ENCODE measurements around the gene SEMA6A.

SEMA6A gene

GRCh38 chr5:116428966-116429365 lies 145.7 kb downstream of the SEMA6A start:
- H3K27ac ChIP-seq = no peak overlapping the region
- no peak for TF ChIP-seq CTCF (conservative IDR thresholded peaks at IDR 0.05)

GRCh38 chr5:116428413-116428812 lies 146.2 kb downstream of the SEMA6A start:
- no peak overlapping the region for H3K27ac ChIP-seq
- no peak for TF ChIP-seq CTCF (conservative IDR thresholded peaks at IDR 0.05)

- peak overlapping the region; percentile 32 for H3K27ac ChIP-seq
- TF ChIP-seq CTCF (conservative IDR thresholded peaks at IDR 0.05) = no peak
Observed at GRCh38 chr5:116424951-116425350, 149.7 kb downstream of the SEMA6A start.

GRCh38 chr5:116424258-116424615 lies 150.4 kb downstream of the SEMA6A start:
- no peak overlapping the region for H3K27ac ChIP-seq
- TF ChIP-seq CTCF (conservative IDR thresholded peaks at IDR 0.05) = no peak

GRCh38 chr5:116423587-116424257 lies 150.9 kb downstream of the SEMA6A start:
- TF ChIP-seq CTCF (conservative IDR thresholded peaks at IDR 0.05) = no peak
- H3K27ac ChIP-seq = no peak overlapping the region

- no peak for TF ChIP-seq CTCF (conservative IDR thresholded peaks at IDR 0.05)
- no peak overlapping the region for H3K27ac ChIP-seq
Observed at GRCh38 chr5:116423141-116423540, 151.5 kb downstream of the SEMA6A start.

GRCh38 chr5:116421080-116421629 lies 153.5 kb downstream of the SEMA6A start:
- no peak overlapping the region for H3K27ac ChIP-seq
- TF ChIP-seq CTCF (conservative IDR thresholded peaks at IDR 0.05) = no peak

All from VCaP (cell line).